Lower leg skin (tissue), 4 donors: ENCODE data around the gene UBE2G2. TPM values are rescaled to one million over a fixed set of nuclear protein-coding genes. Genes with fewer than 3 reads are reported as not detected.

Source experiments
- DNase-seq, 2 donors: peaks; one replicate each; pipeline ENCODE4 v3.0.0-alpha.2; 2019; ENCODE audit warnings: low spot score in 2 of 2
- H3K4me3 ChIP-seq: fragments of 200-600 bp; sonication (generic); 2 replicates; pipeline ENCODE4 v1.5.1; 2017; ENCODE audit warnings: mild to moderate bottlenecking, low read depth; ENCODE audit not compliant: poor library complexity, severe bottlenecking
- POLR2A ChIP-seq, 2 donors: fragments of 450-650 bp; IDR thresholded peaks; one replicate each; pipeline ENCODE4 v1.6.1; 2016 to 2017; ENCODE audit warnings: antibody characterized with exemption in 2 of 2, mild to moderate bottlenecking in 1 of 2, moderate library complexity in 1 of 2
- WGBS, 2 donors: methylation state at CpG; one replicate each; pipeline ENCODE4 v1.1.5; 2018; 5-methylcytosine and 5-hydroxymethylcytosine counted together
- intact Hi-C: fragments of 100-400 bp; cut with DNase I; formaldehyde crosslinking; loops from one replicate; pipeline ENCODE4 v1.15.0; 2023; ENCODE audit warnings: low total_unique reads
- total RNA-seq, 4 donors: library from RNA; depleted of rRNA; stranded (reverse); fragments of >200 nt; gene quantifications; one replicate each; pipeline ENCODE4 v1.1.0, GENCODE V29; 2016
- TF ChIP-seq, protein P1 (sequence below), 3 donors: fragments of 450-650 bp; IDR thresholded peaks; one replicate each; pipeline ENCODE4 v1.5.1; 2016; ENCODE audit warnings: antibody characterized with exemption in 3 of 3, mild to moderate bottlenecking in 3 of 3, moderate library complexity in 2 of 3

The UBE2G2 gene
- total RNA-seq, 4 donors from 2014 or later, result 37.2 to 61.8 (median 49.8) TPM

DNA sequence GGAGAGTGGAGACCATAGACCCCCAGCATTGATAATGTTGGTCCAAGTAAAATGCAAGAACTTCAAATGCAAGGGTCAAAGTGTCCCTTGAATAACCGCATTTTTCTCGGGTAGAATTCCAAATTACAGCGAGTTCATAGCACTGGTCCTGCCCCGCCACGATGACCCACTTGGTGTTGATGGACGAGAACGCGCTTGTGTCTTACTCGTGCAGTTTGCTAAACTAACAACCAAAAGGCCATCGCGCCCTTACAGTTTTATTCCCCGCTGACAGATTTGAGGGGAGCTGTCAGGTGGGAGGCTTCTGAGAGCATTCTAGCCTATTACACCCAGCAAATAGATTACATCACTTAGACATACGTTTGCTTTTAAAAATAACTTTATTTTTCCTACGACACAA is 72.9 kb downstream of the UBE2G2 start:
- no peak overlapping the region for H3K4me3 ChIP-seq
- peak in 1 of 2 donors; percentile 64 for DNase-seq
- WGBS, 2 donors, result 89 to 91% methylated on average over 14 of the region's 14 CpGs
- intact Hi-C loops, result no loop called here
- TF ChIP-seq POLR2A (IDR thresholded peaks at IDR 0.05), result no peak
- TF ChIP-seq, protein P1, sequence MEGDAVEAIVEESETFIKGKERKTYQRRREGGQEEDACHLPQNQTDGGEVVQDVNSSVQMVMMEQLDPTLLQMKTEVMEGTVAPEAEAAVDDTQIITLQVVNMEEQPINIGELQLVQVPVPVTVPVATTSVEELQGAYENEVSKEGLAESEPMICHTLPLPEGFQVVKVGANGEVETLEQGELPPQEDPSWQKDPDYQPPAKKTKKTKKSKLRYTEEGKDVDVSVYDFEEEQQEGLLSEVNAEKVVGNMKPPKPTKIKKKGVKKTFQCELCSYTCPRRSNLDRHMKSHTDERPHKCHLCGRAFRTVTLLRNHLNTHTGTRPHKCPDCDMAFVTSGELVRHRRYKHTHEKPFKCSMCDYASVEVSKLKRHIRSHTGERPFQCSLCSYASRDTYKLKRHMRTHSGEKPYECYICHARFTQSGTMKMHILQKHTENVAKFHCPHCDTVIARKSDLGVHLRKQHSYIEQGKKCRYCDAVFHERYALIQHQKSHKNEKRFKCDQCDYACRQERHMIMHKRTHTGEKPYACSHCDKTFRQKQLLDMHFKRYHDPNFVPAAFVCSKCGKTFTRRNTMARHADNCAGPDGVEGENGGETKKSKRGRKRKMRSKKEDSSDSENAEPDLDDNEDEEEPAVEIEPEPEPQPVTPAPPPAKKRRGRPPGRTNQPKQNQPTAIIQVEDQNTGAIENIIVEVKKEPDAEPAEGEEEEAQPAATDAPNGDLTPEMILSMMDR (IDR thresholded peaks at IDR 0.05), result no peak

DNA sequence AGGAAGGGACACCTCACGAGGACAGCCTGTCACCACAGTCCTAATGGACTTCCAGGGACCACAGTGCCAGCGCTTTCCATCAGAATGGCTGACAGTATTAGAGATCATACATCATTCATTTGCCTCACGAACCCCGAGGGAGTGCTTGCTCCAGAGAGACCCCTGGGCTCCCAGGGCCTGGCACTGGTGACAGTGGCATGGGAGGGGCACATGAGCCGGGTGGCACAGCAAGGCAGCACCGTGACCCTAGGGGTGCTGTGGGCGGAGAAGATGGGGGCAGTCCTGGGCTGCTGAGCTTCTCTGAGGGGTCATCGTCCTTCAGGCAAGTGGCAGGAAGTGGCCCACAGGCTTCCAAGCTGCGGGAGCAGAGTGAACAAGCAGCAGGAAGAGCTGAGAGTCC is 73.9 kb downstream of the UBE2G2 start:
- no peak for TF ChIP-seq POLR2A (IDR thresholded peaks at IDR 0.05)
- TF ChIP-seq, protein P1 (IDR thresholded peaks at IDR 0.05), result no peak
- WGBS, 2 donors, result 76 to 83% methylated on average over 9 of the region's 9 CpGs
- intact Hi-C loops, result no loop called here
- DNase-seq, result peak in 1 of 2 donors; percentile 76
- no peak overlapping the region for H3K4me3 ChIP-seq

DNA sequence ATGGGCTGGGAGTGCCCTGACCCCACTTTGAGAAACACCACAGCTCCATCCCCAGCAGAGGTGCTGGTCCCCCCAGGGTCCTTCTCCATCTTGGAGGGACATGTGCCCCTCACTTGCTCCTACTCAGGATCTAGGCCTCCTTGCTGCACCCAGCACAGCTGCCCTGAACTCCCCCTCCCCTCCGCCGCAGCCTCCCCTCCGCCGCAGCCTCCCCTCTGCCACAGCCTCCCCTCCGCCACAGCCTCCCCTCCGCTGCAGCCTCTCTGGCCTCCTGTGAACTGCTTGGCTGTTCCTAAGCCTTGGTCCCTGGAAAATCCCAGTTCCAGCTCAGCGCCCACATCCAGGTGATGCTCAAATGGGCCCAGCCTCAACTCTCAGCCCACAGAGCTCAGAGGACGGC is 74.3 kb downstream of the UBE2G2 start:
- no peak overlapping the region for H3K4me3 ChIP-seq
- intact Hi-C loops, result no loop called here
- TF ChIP-seq POLR2A (IDR thresholded peaks at IDR 0.05), result no peak
- TF ChIP-seq, protein P1 (IDR thresholded peaks at IDR 0.05), result no peak
- WGBS, 2 donors, result 96 to 97% methylated on average over 8 of the region's 8 CpGs
- DNase-seq, result peak in 1 of 2 donors; percentile 61

DNA sequence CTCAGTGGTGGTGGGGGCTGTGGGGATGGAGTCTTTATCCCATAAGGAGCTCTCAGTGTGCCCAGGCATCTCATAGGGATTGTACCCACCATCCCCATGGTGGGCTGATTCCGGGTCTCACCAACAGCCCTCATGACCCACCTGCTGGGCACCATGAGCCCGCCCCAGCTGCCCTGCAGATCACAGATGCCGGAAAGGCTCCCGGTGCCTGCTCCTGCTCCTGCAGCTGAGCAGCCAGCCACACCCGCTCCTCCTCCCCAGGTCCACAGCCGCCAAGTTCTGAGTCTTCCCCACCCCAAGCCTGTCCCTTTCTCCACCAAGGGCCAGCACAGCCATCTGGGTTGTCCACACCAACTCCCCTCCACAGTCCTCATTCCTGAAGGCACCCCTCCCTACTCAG is 74.8 kb downstream of the UBE2G2 start:
- intact Hi-C loops, result no loop called here

DNA sequence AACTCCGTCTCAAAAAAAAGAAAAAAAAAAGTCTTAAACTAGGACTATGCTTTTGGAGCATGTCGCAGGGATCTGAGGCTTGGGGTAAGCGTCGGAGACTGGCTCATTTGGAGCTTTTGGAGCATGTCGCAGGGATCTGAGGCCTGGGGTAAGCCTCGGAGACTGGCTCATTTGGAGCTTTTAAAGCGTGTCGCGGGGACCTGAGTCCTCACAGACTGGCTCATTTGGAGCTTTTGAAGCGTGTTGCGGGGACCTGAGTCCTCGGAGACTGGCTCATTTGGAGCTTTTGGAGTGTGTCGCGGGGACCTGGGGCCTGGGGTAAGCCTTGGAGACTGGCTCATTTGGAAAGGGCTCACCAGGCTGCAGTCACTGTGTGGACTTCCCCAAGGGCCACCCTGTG is 76.7 kb downstream of the UBE2G2 start:
- DNase-seq, result peak in 1 of 2 donors; percentile 56
- TF ChIP-seq, protein P1 (IDR thresholded peaks at IDR 0.05), result no peak
- no peak for TF ChIP-seq POLR2A (IDR thresholded peaks at IDR 0.05)
- no peak overlapping the region for H3K4me3 ChIP-seq
- intact Hi-C loops, result no loop called here
- WGBS, 2 donors, result 91 to 92% methylated on average over 14 of the region's 14 CpGs

More for the DNA sequence above, 74.8 kb downstream of the UBE2G2 start:
- DNase-seq, result peak in 1 of 2 donors; percentile 56
- TF ChIP-seq, protein P1 (IDR thresholded peaks at IDR 0.05), result no peak
- no peak for TF ChIP-seq POLR2A (IDR thresholded peaks at IDR 0.05)
- no peak overlapping the region for H3K4me3 ChIP-seq
- WGBS, 2 donors, result 55 to 58% methylated on average over 6 of the region's 6 CpGs

DNA sequence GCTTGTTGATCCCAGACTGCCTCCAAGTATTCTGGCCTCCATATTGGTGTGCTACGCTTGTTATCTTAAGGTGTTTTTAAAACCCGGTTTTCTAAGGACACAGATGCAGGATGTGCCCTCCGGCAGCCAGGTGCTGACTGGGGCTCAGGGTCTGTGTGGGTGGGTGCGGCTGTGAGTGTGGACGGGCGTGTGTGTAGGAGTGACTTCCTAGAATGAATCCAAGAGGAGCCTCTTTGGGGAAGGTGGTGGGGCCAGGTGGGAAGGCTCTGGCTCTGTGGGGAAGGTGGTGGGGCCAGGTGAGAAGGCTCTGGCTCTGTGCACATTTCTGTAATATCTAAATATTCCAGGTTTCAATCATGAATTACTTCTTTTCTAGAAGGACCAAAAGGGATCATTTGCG is 77.4 kb downstream of the UBE2G2 start:
- H3K4me3 ChIP-seq, result no peak overlapping the region
- DNase-seq, result no peak
- TF ChIP-seq, protein P1 (IDR thresholded peaks at IDR 0.05), result no peak
- TF ChIP-seq POLR2A (IDR thresholded peaks at IDR 0.05), result no peak
- intact Hi-C loops, result no loop called here
- WGBS, 2 donors, result 75 to 85% methylated on average over 7 of the region's 7 CpGs
